ENCODE data around the gene IL11. TPM values are rescaled to one million over a fixed set of nuclear protein-coding genes. Genes with fewer than 3 reads are reported as not detected.

IL11 gene
- total RNA-seq, 1 donor from 2014 or later = 0.06 TPM

DNA sequence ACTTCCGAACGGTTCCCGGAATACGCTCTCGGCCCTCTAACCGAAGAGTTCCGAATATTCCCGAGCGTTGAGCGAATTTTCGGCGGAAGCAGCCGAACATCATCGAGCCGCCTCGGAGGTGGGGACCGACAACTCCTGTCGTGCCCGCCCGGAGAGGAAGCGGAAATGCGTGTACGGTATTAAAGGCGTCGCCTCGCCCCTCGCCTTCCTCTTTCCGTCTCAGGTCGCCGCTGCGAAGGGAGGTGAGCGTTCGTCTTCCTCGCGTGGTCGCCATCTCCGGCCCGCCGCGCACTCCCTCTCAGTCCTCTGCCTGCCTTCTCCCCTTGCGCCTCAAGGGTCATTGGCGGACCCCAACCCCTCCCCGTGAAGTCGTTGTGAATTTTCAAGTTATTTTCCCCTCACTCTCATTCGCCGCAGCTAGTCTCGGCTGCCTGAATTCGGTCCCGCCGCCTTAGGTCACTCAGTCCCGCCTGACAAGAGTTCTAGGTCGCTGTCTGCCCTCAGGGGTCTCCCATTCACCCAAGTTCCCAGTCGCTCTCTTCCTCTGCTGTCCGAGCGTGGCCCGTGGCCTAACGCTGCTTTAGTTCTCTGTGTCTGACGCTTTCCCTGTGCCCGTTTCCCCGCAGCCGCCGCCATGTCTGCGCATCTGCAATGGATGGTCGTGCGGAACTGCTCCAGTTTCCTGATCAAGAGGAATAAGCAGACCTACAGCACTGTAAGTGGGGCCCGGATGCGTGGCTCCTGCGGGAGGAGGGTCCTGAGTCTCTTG lies 15.6 kb upstream of the IL11 start, which contains the start of gene RPL28:
Gene RPL28, plus strand, starts transcription at position 209 of the 769 bp plus-strand sequence. Its CDS starts 426 bp downstream, at position 635.
- H3K4me1 ChIP-seq = peaks cover 35% of the 10 kb centered on the region
- Mint-ChIP-seq H3K4me1 (peaks cover 47% of the 10 kb centered on the region), H3K27me3 (ENCODE audit: insufficient read depth, low read depth) (peaks cover 20% of the 10 kb centered on the region)

DNA sequence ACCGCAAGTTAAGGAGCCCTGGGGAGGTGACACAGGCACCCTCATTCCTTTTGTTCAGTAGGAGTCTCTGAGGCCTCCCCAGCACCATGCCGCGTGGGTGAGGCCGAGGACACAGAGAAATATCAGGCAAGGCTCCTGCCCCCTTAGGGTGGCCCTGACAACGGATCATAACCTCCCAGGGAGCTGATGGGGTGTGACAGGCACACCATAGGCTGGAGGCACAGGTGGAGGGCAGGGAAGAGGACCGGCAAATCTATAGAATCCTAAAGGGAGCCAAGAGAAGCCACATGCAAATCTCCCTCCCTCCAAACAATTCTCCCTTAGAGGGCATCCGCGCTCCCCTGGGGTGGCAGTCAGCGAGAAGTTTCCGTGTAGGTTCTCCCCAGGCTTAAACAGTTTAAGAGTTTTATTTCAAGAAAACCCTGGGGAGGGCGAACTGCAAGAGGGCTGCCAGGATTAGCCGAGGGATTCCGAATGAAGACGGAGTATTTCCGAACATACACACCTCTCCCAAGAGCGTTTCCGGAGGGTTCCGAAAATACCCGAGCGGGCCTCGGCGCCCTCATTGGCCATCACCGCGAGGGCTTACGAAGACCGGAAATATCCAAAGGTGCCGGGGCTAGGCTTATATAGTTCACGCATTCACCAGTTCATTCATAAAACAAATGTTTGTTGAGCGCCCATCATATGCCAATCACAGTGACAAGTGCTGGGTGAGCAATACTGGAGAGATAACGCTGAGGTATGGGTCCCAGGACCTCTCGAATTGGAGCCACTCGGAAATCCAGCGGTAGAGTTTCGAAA lies 14.9 kb upstream of the IL11 start:
- H3K4me3 ChIP-seq = peak overlapping the region; percentile 90
- H3K4me3 Mint-ChIP-seq = peak overlapping the region; percentile 100
- peak overlapping the region; percentile 94 for H2AFZ ChIP-seq (replicated peaks)
- H3K27ac Mint-ChIP-seq = peak overlapping the region; percentile 91
- DNase-seq (ENCODE audit: low spot score) = peak; percentile 98
- H3K9me3 Mint-ChIP-seq = peaks cover 4% of the 10 kb centered on the region
- H3K36me3 ChIP-seq = no peaks in the 10 kb centered on the region
- peaks cover 35% of the 10 kb centered on the region for H3K4me1 ChIP-seq
- peak overlapping the region; percentile 48 for H3K9ac ChIP-seq
- H3K27me3 Mint-ChIP-seq (ENCODE audit: insufficient read depth, low read depth) = peaks cover 20% of the 10 kb centered on the region
- peaks cover 7% of the 10 kb centered on the region for H3K36me3 Mint-ChIP-seq
- H3K79me2 ChIP-seq (ENCODE audit: low read depth) = peaks cover 32% of the 10 kb centered on the region
- H3K4me2 ChIP-seq = peak overlapping the region; percentile 80
- peaks cover 50% of the 10 kb centered on the region for H3F3A ChIP-seq (ENCODE audit: low read depth)
- no peak for TF ChIP-seq EZH2phosphoT487 (IDR thresholded peaks at IDR 0.05)
- no peak for TF ChIP-seq EZH2 (IDR thresholded peaks at IDR 0.05)
- TF ChIP-seq CTCF (IDR thresholded peaks at IDR 0.05) = no peak
- peaks cover 43% of the 10 kb centered on the region for H4K20me1 ChIP-seq (ENCODE audit: low read depth)
- H3K9me3 ChIP-seq (ENCODE audit: low read depth) = no peaks in the 10 kb centered on the region
- H3K27me3 ChIP-seq = peaks cover 17% of the 10 kb centered on the region
- no peak overlapping the region for H3K27ac ChIP-seq
- H3K4me1 Mint-ChIP-seq = peaks cover 42% of the 10 kb centered on the region

More for the DNA sequence above, 15.6 kb upstream of the IL11 start, which contains the start of gene RPL28:
- Histone ChIP-seq H3K27ac (no peak within 1 kb of the TSS), H3K27me3 (peaks cover 17% of the 10 kb centered on the region), H3K79me2 (ENCODE audit: low read depth) (peaks cover 32% of the 10 kb centered on the region), H3K36me3 (no peaks in the 10 kb centered on the region), H4K20me1 (ENCODE audit: low read depth) (peaks cover 51% of the 10 kb centered on the region), H3K4me2 (peak within 1 kb of the TSS; percentile 100), H3K4me3 (peak within 1 kb of the TSS; percentile 90), H3F3A (ENCODE audit: low read depth) (peaks cover 56% of the 10 kb centered on the region), H3K9me3 (ENCODE audit: low read depth) (no peaks in the 10 kb centered on the region), H2AFZ (replicated peaks) (peak within 1 kb of the TSS; percentile 94), H3K9ac (peak within 1 kb of the TSS; percentile 88)
- Mint-ChIP-seq H3K9me3 (peaks cover 4% of the 10 kb centered on the region), H3K36me3 (peaks cover 11% of the 10 kb centered on the region), H3K4me3 (peak within 1 kb of the TSS; percentile 100), H3K27ac (peak within 1 kb of the TSS; percentile 97)
- TF ChIP-seq CTCF (IDR thresholded peaks at IDR 0.05) (no peak), EZH2phosphoT487 (IDR thresholded peaks at IDR 0.05) (no peak), EZH2 (IDR thresholded peaks at IDR 0.05) (no peak)
- peak; percentile 99 for DNase-seq (ENCODE audit: low spot score)

DNA sequence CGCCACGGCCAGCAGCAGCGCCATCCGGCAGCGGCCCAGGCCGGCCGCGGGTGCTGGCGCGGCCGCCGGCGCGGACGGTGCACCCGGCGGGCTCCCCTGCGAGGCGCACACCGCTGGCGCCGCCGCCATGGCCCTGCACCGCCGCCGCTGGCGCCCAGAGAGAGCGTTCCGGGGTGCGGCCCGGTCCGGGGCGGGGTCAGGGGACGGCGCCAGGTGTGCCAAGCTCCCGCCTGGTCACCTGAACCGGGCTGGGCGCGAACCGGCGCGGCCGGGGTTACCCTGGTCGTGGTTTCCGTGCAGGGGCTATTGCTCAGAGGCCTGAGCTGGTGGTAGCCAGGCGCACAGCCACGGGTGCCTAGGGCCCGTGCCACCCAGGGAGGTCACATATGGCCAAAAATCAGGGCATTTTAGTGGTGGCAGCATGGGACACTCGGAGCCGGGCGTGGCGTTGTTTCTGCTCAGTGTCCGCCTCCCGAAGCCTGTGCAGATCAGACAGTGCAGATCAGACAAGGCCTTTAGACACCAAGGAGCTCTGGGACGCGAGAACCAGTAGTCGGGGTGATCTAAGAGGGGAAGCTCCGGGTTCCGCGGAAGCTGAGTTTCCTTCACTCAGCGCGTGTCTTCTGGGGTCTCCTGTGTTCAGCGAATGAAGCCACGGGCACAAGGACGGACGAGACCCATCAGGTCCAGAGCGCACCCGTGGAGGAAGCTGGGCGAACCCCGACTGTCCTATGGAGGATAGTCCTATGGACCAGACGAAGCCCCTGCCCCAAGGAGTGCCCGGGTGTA lies 14.1 kb upstream of the IL11 start, which contains the start of gene TMEM238:
Gene TMEM238, minus strand, starts transcription at position 162 of the 789 bp plus-strand sequence. Its CDS starts 33 bp downstream, at position 129.
- no peak for TF ChIP-seq EZH2 (IDR thresholded peaks at IDR 0.05)
- TF ChIP-seq EZH2phosphoT487 (IDR thresholded peaks at IDR 0.05) = no peak
- no peak for TF ChIP-seq CTCF (IDR thresholded peaks at IDR 0.05)
- Histone ChIP-seq H3K9me3 (ENCODE audit: low read depth) (no peaks in the 10 kb centered on the region), H4K20me1 (ENCODE audit: low read depth) (peaks cover 35% of the 10 kb centered on the region), H3K79me2 (ENCODE audit: low read depth) (peaks cover 32% of the 10 kb centered on the region), H3K36me3 (no peaks in the 10 kb centered on the region), H3K4me2 (peak within 1 kb of the TSS; percentile 81), H3K4me1 (peaks cover 35% of the 10 kb centered on the region), H3K9ac (no peak within 1 kb of the TSS), H2AFZ (replicated peaks) (no peak within 1 kb of the TSS), H3K4me3 (peak within 1 kb of the TSS; percentile 90), H3K27ac (no peak within 1 kb of the TSS), H3F3A (ENCODE audit: low read depth) (peaks cover 51% of the 10 kb centered on the region), H3K27me3 (peaks cover 17% of the 10 kb centered on the region)
- Mint-ChIP-seq H3K27ac (no peak within 1 kb of the TSS), H3K4me1 (peaks cover 37% of the 10 kb centered on the region), H3K36me3 (peaks cover 7% of the 10 kb centered on the region), H3K9me3 (peaks cover 4% of the 10 kb centered on the region), H3K27me3 (ENCODE audit: insufficient read depth, low read depth) (peaks cover 24% of the 10 kb centered on the region), H3K4me3 (peak within 1 kb of the TSS; percentile 100)
- no peak for DNase-seq (ENCODE audit: low spot score)

Data from neural progenitor cell (in vitro differentiated cells).